NCI-H748 (cell line): ENCODE results near the gene BMI1.

ENCODE experiments used
- DNase-seq: peaks from one replicate; lab custom pipeline; 2025; ENCODE audit not compliant: unreplicated experiment; lab: John Stamatoyannopoulos, UW

The BMI1 gene

DNA sequence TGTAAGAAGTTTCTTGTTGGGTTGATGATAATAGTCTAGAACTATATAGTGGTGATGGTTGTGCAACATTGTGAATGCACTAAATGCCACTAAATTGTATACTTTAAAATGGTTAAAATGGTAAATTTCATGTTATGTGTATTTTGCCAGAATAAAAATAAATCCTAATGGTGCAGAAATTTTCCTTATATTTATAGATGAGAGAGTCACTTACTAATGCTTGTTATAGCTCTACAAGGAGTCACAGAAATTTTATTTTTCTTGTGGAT lies 45.5 kb downstream of the BMI1 start:
- no peak for DNase-seq

DNA sequence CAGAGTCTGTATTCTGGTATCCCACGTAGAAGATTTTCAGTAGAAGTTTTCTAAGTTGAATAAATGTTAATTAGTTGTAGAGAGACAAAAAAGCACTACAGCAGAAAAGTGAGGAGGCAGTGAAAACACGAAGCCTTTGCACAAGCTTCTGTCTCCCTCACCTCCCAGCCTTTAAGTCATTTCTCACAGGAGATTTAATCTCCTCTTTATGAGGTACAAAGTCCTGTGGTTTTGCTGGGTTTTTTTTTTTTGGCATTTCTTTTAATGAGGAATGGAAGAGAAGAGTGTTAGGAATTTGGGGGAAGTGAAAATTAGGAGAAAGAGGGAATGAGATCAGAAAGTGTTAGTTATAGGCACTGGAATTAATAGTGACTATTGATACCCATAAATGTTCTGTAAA lies 45.9 kb downstream of the BMI1 start:
- DNase-seq: no peak

DNA sequence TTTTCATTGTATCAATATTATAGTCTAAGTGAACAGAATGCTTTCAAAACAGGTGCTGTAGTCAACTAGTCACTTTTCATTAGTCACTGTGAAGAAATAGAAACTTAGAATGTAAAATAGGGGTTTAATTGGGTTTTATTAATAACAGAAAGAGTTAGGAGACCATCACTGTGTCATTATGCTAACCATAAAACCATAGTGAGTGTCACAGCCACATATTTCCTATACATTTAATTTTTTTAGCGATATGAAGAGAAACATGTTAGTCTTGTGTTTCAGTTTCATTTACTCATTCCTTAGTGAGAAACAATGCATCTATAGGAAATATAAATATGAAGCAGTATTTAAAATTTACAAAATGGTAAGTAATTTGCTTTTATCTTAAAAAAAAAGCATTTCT lies 46.6 kb downstream of the BMI1 start:
- DNase-seq: no peak

DNA sequence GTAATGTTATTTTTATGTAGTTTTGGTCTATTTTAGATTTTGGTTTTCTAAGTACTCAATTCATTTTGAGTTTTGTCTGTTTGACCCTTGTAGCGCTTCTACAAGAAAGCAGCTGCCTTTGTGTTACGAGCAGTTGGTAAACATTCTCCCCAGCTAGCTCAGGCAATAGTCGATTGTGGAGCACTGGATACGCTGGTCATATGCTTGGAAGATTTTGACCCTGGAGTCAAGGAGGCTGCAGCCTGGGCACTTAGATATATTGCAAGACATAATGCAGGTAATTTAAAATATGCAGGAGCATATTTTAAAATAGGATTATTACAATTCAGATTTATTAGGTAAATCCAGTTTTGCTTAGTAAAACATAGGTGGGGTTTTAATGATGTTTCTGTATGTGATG lies 47.5 kb downstream of the BMI1 start:
- no peak for DNase-seq

DNA sequence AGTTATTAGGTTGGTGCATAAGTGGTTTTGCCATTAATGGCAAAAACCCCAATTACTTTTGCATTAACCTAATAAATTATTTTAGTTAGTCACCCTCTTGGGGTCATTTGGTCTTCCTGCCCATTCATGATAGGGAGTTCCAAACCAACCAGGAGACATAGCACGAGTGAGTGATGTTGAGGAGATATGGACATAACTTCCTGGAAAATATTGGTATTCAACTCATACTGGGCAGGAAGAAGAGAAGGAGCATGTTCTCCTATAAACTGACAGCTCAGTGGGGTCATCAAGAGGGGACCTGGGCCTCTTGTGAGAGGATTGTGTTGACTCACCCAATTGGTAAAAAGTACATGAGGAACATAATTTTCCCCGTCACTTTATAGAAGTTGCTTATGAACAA lies 48.1 kb downstream of the BMI1 start:
- no peak for DNase-seq

DNA sequence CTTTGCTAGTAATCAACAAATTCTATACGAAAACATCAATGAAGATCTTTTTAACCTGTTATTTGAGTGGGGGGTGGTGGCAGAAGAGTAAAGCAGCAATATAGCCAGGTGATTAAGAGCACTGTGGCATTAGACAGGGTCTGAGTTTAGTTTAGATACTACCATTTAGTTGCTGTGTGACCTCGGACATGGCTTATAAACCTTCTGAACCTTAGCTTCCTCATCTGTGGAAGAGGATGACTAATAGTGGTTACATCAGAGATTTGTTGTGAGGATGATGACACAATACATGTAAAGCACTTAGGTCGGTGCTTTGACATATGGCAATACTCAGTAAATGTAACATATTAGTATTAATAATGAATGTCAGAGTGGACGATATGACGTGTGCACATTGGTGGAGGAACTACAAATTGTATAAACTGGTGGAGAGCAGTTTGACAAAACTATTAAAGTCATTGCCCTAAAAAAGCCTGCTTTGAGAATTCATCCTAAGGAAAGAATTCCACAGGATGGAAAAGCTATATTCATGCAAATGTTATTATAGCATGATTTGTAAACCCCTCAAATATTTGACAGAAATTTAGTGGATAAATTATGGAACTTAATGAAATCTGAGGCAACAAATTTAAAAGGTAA lies 48.7 kb downstream of the BMI1 start:
- DNase-seq: no peak

DNA sequence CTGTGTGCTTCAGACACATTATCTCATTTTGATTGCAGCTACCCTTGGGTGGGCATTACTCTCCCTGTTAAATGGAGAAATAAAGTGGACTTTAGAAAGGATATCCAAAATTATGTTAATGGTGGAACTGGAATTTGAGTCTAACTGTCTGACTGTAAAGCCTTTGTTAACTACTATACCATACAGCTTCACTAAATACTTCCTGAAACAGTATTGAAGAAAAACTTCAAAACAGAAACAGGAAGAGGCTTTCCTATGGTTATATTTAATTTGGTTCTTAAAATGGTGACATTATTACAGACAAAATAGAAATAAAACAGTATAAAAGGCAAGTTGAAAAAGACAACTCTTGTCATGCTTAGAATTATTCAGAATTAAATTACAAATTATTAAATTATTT lies 49.4 kb downstream of the BMI1 start:
- DNase-seq: no peak

GRCh38 chr10:22372298-22372697 lies 51.4 kb downstream of the BMI1 start:
- no peak for DNase-seq

GRCh38 chr10:22372917-22373316 lies 52.0 kb downstream of the BMI1 start:
- DNase-seq: no peak

GRCh38 chr10:22374489-22375126 lies 53.7 kb downstream of the BMI1 start:
- no peak for DNase-seq

GRCh38 chr10:22379059-22379458 lies 58.2 kb downstream of the BMI1 start:
- DNase-seq: no peak
